Small intestine (tissue), 7 donors: ENCODE results near the gene CFAP251. TPM values are rescaled to one million over a fixed set of nuclear protein-coding genes. Genes with fewer than 3 reads are reported as not detected.

Source experiments
- DNase-seq, 2 donors: peaks; one replicate each; pipeline versions ENCODE4 v3.0.0 to v3.0.0-alpha.2; 2013
- FAIRE-seq: peaks from 2 replicates; lab custom pipeline; 2012; peaks lifted over from hg19 to GRCh38; lab: Jason Lieb, UNC
- H3K27ac ChIP-seq, 3 donors: one replicate each; pipeline ENCODE4 v1.5.1; 2013; ENCODE audit warnings: low read length in 2 of 3, mild to moderate bottlenecking in 2 of 3, control low read depth in 1 of 3, inconsistent platforms in 1 of 3, low read depth in 1 of 3, moderate library complexity in 1 of 3
- H3K27me3 ChIP-seq, 3 donors: one replicate each; pipeline ENCODE4 v1.6.1; 2013; ENCODE audit warnings: low read length in 3 of 3, inconsistent platforms in 1 of 3; ENCODE audit not compliant: control insufficient read depth in 3 of 3, insufficient read depth in 3 of 3
- H3K36me3 ChIP-seq, 3 donors: one replicate each; pipeline ENCODE4 v1.6.1; 2013; ENCODE audit warnings: low read length in 3 of 3, inconsistent platforms in 1 of 3, low read depth in 1 of 3, mild to moderate bottlenecking in 1 of 3, moderate library complexity in 1 of 3; ENCODE audit not compliant: control insufficient read depth in 3 of 3, insufficient read depth in 2 of 3
- H3K4me1 ChIP-seq, 3 donors: one replicate each; pipeline ENCODE4 v1.6.1; 2013; ENCODE audit warnings: low read length in 2 of 3, inconsistent platforms in 1 of 3, low read depth in 1 of 3, mild to moderate bottlenecking in 1 of 3, moderate library complexity in 1 of 3; ENCODE audit not compliant: control insufficient read depth in 3 of 3, insufficient read depth in 2 of 3
- H3K4me3 ChIP-seq, 3 donors: one replicate each; pipeline ENCODE4 v1.5.1; 2013; ENCODE audit warnings: low read length in 3 of 3, control low read depth in 1 of 3, inconsistent platforms in 1 of 3, low read depth in 1 of 3, mild to moderate bottlenecking in 1 of 3, moderate library complexity in 1 of 3
- H3K9me3 ChIP-seq, 2 donors: one replicate each; pipeline ENCODE4 v1.6.1; 2013; ENCODE audit warnings: low read depth in 1 of 2, low read length in 1 of 2; ENCODE audit not compliant: control insufficient read depth in 2 of 2, insufficient read depth in 1 of 2
- WGBS, 3 donors: extraction: QIAGEN DNeasy Blood & Tissue Kit; methylation state at CpG; one replicate each; pipeline ENCODE4 v1.1.7; 2013; 5-methylcytosine and 5-hydroxymethylcytosine counted together
- polyA plus RNA-seq, 4 donors: library from polyadenylated mRNA; stranded (reverse) in 3 of 4; unstranded in 1 of 4; fragments of 200-250 nt in 3 of 4; fragments of 120-200 nt in 1 of 4; gene quantifications; one replicate each; pipeline versions ENCODE4 v1.2.1 to v1.2.3, GENCODE V29; 2013
- donor health status: healthy with polysubstance abuse.
- donor health status: control.
- donor health status: control.
- donor health status: Bipolar disorder and iron deficiency.
- donor health status: healthy.

The CFAP251 gene
- polyA plus RNA-seq, 4 donors: 0.34 to 1.6 (median 0.67) TPM; not detected in 1

- Histone ChIP-seq H3K27ac (no peak overlapping the region), H3K4me3 (no peak overlapping the region), H3K36me3 (no peaks in the 10 kb centered on the region), H3K9me3 (peaks cover 0 to 6% of the 10 kb centered on the region in 2 donors), H3K27me3 (peaks cover 0 to 5% (median 0%) of the 10 kb centered on the region in 3 donors), H3K4me1 (peaks cover 0 to 10% (median 0%) of the 10 kb centered on the region in 3 donors)
- FAIRE-seq (no peak), DNase-seq (no peak)
Measured at GRCh38 chr12:122018457-122018856, 100.1 kb downstream of the CFAP251 start.

DNA sequence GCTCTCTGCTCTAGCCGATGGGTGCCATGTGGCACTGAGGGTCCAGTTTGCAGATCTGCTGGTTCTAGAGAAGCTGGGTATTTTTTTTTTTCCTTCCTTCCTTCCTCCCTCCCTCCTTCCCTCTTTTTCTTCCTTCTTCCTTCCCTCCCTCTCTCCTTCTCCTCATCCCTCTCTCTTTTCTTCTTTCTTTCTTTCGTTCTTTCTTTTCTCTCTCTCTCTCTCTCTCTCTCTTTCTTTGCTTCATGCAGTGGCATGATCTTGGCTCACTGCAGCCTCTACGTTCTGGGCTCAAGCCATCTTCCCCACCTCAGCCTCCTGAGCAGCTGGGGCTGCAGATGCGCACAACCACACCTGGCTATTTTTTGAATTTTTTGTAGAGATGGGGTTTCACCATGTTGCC lies 100.5 kb downstream of the CFAP251 start:
- Histone ChIP-seq H3K4me3 (no peak overlapping the region), H3K4me1 (peaks cover 0 to 15% (median 1%) of the 10 kb centered on the region in 3 donors), H3K27ac (no peak overlapping the region), H3K36me3 (no peaks in the 10 kb centered on the region), H3K27me3 (peaks cover 0 to 5% (median 0%) of the 10 kb centered on the region in 3 donors), H3K9me3 (peaks cover 0 to 6% of the 10 kb centered on the region in 2 donors)
- WGBS, 3 donors: 91 to 96% (median 93%) methylated on average over 4 of the region's 4 CpGs
- FAIRE-seq (no peak), DNase-seq (no peak)

- no peak for FAIRE-seq
- WGBS, 3 donors: 60 to 70% (median 66%) methylated on average over 16 of the region's 16 CpGs
- H3K4me3 ChIP-seq: peak overlapping the region in 1 of 3 donors; percentile 31
- DNase-seq: no peak
- H3K9me3 ChIP-seq: peaks cover 0 to 6% of the 10 kb centered on the region in 2 donors
- H3K27me3 ChIP-seq: peaks cover 0 to 5% (median 0%) of the 10 kb centered on the region in 3 donors
- no peaks in the 10 kb centered on the region for H3K36me3 ChIP-seq
- no peak overlapping the region for H3K27ac ChIP-seq
- H3K4me1 ChIP-seq: peaks cover 0 to 21% (median 3%) of the 10 kb centered on the region in 3 donors
Measured at GRCh38 chr12:122020795-122021192, 102.4 kb downstream of the CFAP251 start.

GRCh38 chr12:122021193-122021821 lies 102.9 kb downstream of the CFAP251 start:
- H3K27ac ChIP-seq: no peak overlapping the region
- peaks cover 0 to 6% of the 10 kb centered on the region in 2 donors for H3K9me3 ChIP-seq
- WGBS, 3 donors: 1 to 2% (median 1%) methylated on average over 31 to 57 of the region's 57 CpGs
- peaks cover 0 to 5% (median 0%) of the 10 kb centered on the region in 3 donors for H3K27me3 ChIP-seq
- H3K4me3 ChIP-seq: peak overlapping the region; percentile 31 to 86 (median 85)
- DNase-seq: no peak
- no peak for FAIRE-seq
- peaks cover 0 to 21% (median 3%) of the 10 kb centered on the region in 3 donors for H3K4me1 ChIP-seq
- H3K36me3 ChIP-seq: peaks cover 0 to 2% (median 0%) of the 10 kb centered on the region in 3 donors

DNA sequence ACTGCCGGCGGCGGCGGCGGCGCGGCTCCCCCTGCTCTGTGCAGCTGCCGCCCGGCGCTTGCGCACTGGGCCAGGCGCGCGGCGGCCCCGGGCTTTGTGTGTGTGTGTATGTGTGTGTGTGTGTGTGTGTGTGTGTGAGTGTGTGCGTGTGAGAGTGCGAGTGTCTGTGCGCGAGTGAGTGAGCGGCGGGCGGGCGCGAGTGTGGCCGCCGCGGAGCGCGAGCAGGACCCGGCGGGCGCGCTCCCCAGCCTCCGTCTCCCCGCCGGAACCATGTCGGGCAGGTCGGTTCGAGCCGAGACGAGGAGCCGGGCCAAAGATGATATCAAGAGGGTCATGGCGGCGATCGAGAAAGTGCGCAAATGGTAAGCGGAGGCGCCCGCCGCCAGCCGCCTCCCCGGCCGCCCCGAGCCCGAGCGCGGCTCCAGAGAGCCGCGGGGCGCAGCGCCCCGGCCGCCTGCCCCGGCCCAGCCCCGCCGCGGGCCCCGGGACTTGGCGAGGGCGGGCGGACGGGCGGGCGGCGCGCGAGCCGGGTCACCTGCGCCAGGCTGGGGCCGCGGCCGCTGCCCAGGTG lies 103.5 kb downstream of the CFAP251 start, which contains the start of gene BCL7A:
Gene BCL7A, plus strand, starts transcription at position 63 of the 571 bp plus-strand sequence. Its CDS starts 208 bp downstream, at position 271.
- Histone ChIP-seq H3K4me3 (peak within 1 kb of the TSS; percentile 50 to 86 (median 85)), H3K27me3 (peaks cover 0 to 5% (median 0%) of the 10 kb centered on the region in 3 donors), H3K36me3 (peaks cover 0 to 5% (median 0%) of the 10 kb centered on the region in 3 donors), H3K9me3 (peaks cover 0 to 6% of the 10 kb centered on the region in 2 donors), H3K27ac (peak within 1 kb of the TSS in 2 of 3 donors; percentile 65 to 74), H3K4me1 (peaks cover 0 to 21% (median 3%) of the 10 kb centered on the region in 3 donors)
- no peak for FAIRE-seq
- DNase-seq: peak; percentile 61 to 87
- WGBS, 3 donors: 0% methylated on average over 17 to 83 of the region's 83 CpGs

DNA sequence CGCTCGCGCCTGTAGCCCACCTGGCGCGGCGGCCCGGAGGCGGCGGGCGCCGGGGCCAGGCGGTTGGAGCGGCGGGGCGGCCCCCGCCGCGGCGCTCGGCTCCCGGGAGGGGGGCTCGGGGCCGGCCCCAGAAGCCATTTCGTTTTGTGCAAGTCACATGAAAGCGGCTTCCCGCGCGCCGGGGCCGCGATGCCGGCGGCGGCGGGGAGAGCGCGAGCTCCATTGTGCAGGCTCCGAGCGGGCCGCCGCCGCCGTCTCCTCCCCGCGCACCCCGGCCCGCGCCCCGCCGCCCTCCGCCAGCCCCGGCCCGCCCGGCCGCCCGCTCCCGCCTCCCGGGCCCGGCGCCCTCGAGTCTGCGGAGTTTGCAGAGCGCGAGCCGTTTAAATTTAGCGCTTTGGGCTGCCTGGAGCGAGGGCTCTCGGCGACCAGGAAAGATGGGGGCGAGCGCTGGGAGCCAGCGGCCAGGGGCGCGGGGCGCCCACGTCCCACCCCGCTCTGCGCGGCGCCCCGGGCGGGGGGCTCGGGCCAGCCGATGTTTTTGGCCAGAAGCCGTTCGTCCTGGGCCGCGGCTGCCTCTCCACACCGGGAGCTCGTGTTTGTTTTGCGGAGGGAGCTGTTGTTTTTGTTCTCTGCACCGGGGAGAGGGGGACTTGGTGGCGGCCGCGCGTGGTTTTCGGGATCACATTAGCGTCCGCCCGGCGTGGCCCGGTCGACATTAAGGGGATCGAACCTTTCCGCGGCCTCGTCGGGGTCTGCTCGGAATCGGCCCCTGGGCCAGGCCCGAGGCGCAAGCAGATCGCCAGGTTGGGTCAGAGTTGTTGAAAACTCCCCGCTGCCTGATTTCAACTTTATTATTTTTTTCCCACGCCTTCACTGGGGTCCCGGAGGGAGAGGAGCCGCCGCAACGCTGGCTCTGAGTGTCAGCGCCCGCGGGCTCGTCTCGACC lies 104.3 kb downstream of the CFAP251 start:
- peaks cover 0 to 5% (median 0%) of the 10 kb centered on the region in 3 donors for H3K27me3 ChIP-seq
- H3K36me3 ChIP-seq: peaks cover 0 to 5% (median 0%) of the 10 kb centered on the region in 3 donors
- H3K9me3 ChIP-seq: peaks cover 0 to 6% of the 10 kb centered on the region in 2 donors
- peaks cover 0 to 21% (median 3%) of the 10 kb centered on the region in 3 donors for H3K4me1 ChIP-seq
- WGBS, 3 donors: 0 to 1% (median 1%) methylated on average over 72 to 124 of the region's 124 CpGs
- H3K27ac ChIP-seq: peak overlapping the region in 2 of 3 donors; percentile 43 to 74
- H3K4me3 ChIP-seq: peak overlapping the region; percentile 50 to 86 (median 85)
- DNase-seq (peak in 1 of 2 donors; percentile 60), FAIRE-seq (no peak)

- DNase-seq: peak; percentile 36 to 74
- Histone ChIP-seq H3K36me3 (peaks cover 0 to 5% (median 0%) of the 10 kb centered on the region in 3 donors), H3K9me3 (no peaks in the 10 kb centered on the region), H3K4me3 (peak overlapping the region; percentile 50 to 86 (median 85)), H3K4me1 (peaks cover 0 to 21% (median 3%) of the 10 kb centered on the region in 3 donors), H3K27me3 (peaks cover 0 to 5% (median 0%) of the 10 kb centered on the region in 3 donors), H3K27ac (peak overlapping the region in 2 of 3 donors; percentile 43 to 74)
- no peak for FAIRE-seq
- WGBS, 3 donors: 5 to 18% (median 9%) methylated on average over 37 to 43 of the region's 43 CpGs
Measured at GRCh38 chr12:122023339-122024131, 105.1 kb downstream of the CFAP251 start.
